ENCODE data around the gene ZER1.

Gene ZER1

DNA sequence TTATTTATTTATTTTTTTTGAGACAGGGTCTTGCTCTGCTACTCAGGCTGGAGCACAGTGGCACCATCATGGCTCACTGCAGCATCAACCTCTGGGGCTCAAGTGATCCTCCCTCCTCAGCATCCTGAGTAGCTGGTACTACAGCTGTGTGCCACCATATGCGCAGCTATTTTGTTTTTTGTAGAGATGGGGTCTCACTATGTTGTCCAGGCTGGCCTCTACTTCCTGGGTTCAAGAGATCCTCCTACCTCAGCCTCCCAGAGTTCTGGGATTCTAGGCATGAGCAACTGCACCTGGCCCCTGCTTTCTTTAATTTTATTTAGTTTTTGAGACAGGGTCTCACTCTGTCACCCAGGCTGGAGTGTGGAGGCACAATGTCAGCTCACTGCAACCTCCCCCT lies 28.3 kb downstream of the ZER1 start:
- DNase-seq, result no peak
- no peak for ATAC-seq (replicated peaks)
- H3K27me3 Mint-ChIP-seq, result no peaks in the 10 kb centered on the region
- peaks cover 27% of the 10 kb centered on the region for H3K36me3 Mint-ChIP-seq (ENCODE audit: insufficient read depth)
- no peak overlapping the region for H3K4me3 Mint-ChIP-seq
- no peaks in the 10 kb centered on the region for H3K9me3 Mint-ChIP-seq
- no peak overlapping the region for H3K27ac Mint-ChIP-seq
- no peaks in the 10 kb centered on the region for H3K4me1 Mint-ChIP-seq (ENCODE audit: low read depth in 2 of 2)

DNA sequence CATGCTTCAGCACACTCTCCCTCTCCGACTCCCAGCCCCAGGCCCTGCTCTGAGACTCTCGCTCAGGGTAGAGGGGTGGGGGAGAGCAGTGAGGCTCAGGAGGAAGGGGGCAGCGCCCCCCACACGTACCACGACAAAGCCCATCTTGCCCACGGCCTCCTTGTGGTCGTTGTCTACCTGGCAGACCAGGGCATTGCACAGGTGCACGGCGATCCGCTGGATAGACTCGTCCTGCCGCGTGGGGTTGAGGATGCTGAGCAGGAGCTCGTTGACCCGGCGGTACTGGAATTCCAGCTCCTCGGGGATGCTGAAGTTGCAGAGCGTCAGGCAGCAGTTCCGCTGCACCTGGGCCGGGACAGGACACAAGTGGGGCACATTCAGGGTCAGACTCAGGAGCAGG lies 29.3 kb downstream of the ZER1 start:
- H3K4me3 Mint-ChIP-seq, result no peak overlapping the region

DNA sequence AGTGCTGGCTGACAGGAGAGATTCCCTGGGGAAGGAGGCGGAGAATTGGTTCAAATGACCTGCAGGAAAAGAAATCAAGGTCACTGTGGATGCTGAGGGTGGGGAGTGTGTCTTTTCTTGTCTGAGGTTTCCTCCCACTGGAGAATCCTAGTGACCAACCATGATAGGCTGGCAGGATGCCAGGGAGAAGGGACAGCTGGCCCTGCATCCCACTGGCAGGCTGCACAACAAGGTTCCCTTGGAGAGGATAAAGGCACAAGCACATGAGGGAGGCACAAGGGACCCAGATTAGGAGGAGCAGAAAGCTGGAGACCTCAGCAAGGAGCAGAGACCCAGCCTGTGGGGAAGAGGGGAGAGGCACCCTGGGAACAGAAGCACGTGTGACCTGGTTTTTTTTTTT lies 36.4 kb downstream of the ZER1 start:
- Mint-ChIP-seq H3K4me3 (no peak overlapping the region), H3K27me3 (no peaks in the 10 kb centered on the region), H3K36me3 (ENCODE audit: insufficient read depth) (peaks cover 32% of the 10 kb centered on the region), H3K9me3 (no peaks in the 10 kb centered on the region), H3K4me1 (ENCODE audit: low read depth in 2 of 2) (peaks cover 2 to 3% of the 10 kb centered on the region in 2 donors), H3K27ac (no peak overlapping the region)
- no peak for ATAC-seq (replicated peaks)
- no peak for DNase-seq

More for the DNA sequence above, 29.3 kb downstream of the ZER1 start:
- ATAC-seq (replicated peaks) (no peak), DNase-seq (no peak)
- Mint-ChIP-seq H3K36me3 (ENCODE audit: insufficient read depth) (peaks cover 18% of the 10 kb centered on the region), H3K27ac (no peak overlapping the region), H3K27me3 (no peaks in the 10 kb centered on the region), H3K4me1 (ENCODE audit: low read depth in 2 of 2) (no peaks in the 10 kb centered on the region), H3K9me3 (no peaks in the 10 kb centered on the region)

GRCh38 chr9:128733256-128733655 lies 38.5 kb downstream of the ZER1 start:
- Mint-ChIP-seq H3K27ac (no peak overlapping the region), H3K4me1 (ENCODE audit: low read depth in 2 of 2) (peaks cover 2 to 7% of the 10 kb centered on the region in 2 donors), H3K36me3 (ENCODE audit: insufficient read depth) (peaks cover 27% of the 10 kb centered on the region), H3K9me3 (no peaks in the 10 kb centered on the region), H3K27me3 (no peaks in the 10 kb centered on the region), H3K4me3 (no peak overlapping the region)
- DNase-seq (no peak), ATAC-seq (replicated peaks) (no peak)

- no peak for DNase-seq
- no peak overlapping the region for H3K27ac Mint-ChIP-seq
- H3K4me1 Mint-ChIP-seq (ENCODE audit: low read depth in 2 of 2), result peaks cover 2 to 7% of the 10 kb centered on the region in 2 donors
- H3K4me3 Mint-ChIP-seq, result no peak overlapping the region
- H3K36me3 Mint-ChIP-seq (ENCODE audit: insufficient read depth), result peaks cover 27% of the 10 kb centered on the region
- no peaks in the 10 kb centered on the region for H3K27me3 Mint-ChIP-seq
- H3K9me3 Mint-ChIP-seq, result no peaks in the 10 kb centered on the region
- no peak for ATAC-seq (replicated peaks)
These were observed 39.2 kb downstream of the ZER1 start for GRCh38 chr9:128732576-128732975.

DNA sequence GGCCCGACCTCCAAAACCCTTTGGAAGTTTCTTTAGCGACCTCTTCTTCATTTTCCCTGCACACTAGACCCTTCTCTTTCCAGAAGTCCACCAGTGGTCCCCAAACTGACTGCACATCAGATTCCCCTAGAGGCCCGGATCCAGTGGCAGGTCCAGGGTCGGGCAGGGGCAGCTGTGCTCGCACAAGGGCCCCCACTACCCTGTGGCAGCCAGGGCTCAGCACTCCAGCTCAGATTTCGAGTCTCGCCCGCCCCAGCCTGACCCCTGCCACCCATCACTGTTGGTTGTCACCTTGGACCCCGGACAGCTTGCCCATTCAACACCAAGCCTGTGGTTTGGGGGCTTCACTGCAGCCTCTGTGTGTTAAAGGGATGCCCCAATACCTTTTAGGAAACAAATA lies 40.0 kb downstream of the ZER1 start:
- Mint-ChIP-seq H3K27me3 (no peaks in the 10 kb centered on the region), H3K4me3 (no peak overlapping the region), H3K36me3 (ENCODE audit: insufficient read depth) (peaks cover 22% of the 10 kb centered on the region), H3K27ac (no peak overlapping the region), H3K9me3 (no peaks in the 10 kb centered on the region), H3K4me1 (ENCODE audit: low read depth in 2 of 2) (peaks cover 3 to 7% of the 10 kb centered on the region in 2 donors)
- ATAC-seq (replicated peaks), result no peak
- DNase-seq, result no peak

GRCh38 chr9:128731093-128731492 lies 40.6 kb downstream of the ZER1 start:
- DNase-seq, result no peak
- Mint-ChIP-seq H3K27ac (no peak overlapping the region), H3K4me3 (no peak overlapping the region), H3K27me3 (no peaks in the 10 kb centered on the region), H3K9me3 (no peaks in the 10 kb centered on the region), H3K36me3 (ENCODE audit: insufficient read depth) (peaks cover 19% of the 10 kb centered on the region), H3K4me1 (ENCODE audit: low read depth in 2 of 2) (peaks cover 3 to 7% of the 10 kb centered on the region in 2 donors)
- ATAC-seq (replicated peaks), result no peak

DNA sequence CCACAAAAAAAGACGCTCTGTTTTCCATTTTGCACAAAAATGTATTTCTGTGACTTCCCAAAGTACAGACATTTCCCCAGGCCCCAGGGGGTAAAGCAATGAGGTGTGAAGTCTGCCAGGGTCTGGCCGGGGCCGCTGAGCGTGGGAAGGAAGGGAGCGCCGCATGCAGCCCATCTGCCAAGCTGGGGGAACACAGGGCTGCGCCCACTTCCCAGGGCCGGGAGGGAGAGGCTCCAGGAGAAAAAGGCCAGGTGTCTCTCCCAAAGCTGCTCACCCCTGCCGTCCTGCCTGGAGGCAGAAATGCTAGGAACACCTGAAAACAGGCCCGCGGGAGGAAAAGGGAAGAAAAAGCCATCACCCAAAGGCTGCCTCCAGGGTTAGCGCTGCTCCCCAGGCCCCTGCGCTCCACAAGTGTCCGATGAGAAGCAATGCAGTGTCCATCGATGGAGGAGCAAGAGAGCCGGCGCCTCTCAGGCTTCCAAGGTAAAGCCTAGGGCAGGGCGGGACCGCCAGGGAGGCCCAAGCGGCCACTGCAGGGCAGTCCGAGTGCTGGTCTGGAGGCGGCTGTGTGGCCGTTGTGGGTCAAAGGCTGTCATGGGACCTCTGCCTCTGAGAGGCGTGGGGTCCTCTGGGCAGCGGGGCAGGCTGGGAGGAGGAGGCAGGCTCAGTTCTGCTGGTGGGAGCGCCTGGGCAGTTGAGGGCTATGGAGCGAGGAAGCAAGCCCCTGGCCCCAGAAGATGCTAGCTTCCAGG lies 41.8 kb downstream of the ZER1 start:
- no peak for DNase-seq
- peak overlapping the region in 1 of 2 donors; percentile 9 for H3K27ac Mint-ChIP-seq
- no peak for ATAC-seq (replicated peaks)
- no peaks in the 10 kb centered on the region for H3K9me3 Mint-ChIP-seq
- peaks cover 17% of the 10 kb centered on the region for H3K36me3 Mint-ChIP-seq (ENCODE audit: insufficient read depth)
- no peaks in the 10 kb centered on the region for H3K27me3 Mint-ChIP-seq
- H3K4me3 Mint-ChIP-seq, result no peak overlapping the region
- peaks cover 4 to 7% of the 10 kb centered on the region in 2 donors for H3K4me1 Mint-ChIP-seq (ENCODE audit: low read depth in 2 of 2)

DNA sequence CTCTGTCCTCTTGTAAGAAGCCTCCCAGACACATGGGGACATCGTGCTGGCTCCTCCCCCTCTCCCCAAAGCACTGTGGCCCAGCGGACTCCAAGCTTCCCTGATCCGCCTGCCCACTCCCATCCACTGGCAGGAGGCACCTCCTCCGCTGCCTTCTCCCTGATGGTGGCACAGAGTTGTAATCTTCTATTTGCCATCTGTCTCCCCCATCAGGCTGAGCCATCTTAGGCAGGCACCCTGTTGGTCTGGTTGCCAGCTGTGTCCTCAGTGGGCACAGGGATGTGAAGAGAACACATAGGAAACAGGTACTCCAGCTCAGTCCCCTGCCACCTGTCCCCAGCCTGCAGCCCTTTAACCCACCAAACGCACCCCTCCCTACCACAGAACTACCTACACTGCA lies 42.4 kb downstream of the ZER1 start:
- H3K9me3 Mint-ChIP-seq, result no peaks in the 10 kb centered on the region
- H3K36me3 Mint-ChIP-seq (ENCODE audit: insufficient read depth), result peaks cover 15% of the 10 kb centered on the region
- ATAC-seq (replicated peaks), result no peak
- H3K4me3 Mint-ChIP-seq, result no peak overlapping the region
- DNase-seq, result no peak
- no peaks in the 10 kb centered on the region for H3K27me3 Mint-ChIP-seq
- peak overlapping the region in 1 of 2 donors; percentile 9 for H3K27ac Mint-ChIP-seq
- H3K4me1 Mint-ChIP-seq (ENCODE audit: low read depth in 2 of 2), result peaks cover 11% of the 10 kb centered on the region in 2 donors

DNA sequence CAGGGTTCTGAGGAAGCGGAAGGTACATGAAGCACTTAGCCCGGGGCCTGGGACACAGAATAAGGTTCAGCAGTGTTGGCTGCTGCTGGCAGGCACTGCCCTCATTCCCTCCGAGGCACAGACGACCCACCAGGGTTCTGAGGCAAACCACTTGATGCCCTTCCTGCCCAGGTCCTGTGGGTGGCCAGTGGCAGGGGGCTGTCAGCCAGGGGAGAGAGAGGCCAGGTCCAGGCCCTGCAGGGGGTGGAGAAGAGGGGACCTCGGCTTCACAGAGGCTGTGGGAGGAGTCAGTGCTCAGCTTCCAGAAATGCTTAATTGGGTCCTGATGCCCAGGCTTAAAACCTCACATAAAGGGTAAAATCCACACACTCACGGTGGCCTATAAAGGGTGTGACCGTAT lies 43.4 kb downstream of the ZER1 start:
- Mint-ChIP-seq H3K27ac (no peak overlapping the region), H3K4me1 (ENCODE audit: low read depth in 2 of 2) (peaks cover 16% of the 10 kb centered on the region in 2 donors), H3K9me3 (no peaks in the 10 kb centered on the region), H3K36me3 (ENCODE audit: insufficient read depth) (peaks cover 17% of the 10 kb centered on the region), H3K4me3 (no peak overlapping the region), H3K27me3 (no peaks in the 10 kb centered on the region)
- no peak for ATAC-seq (replicated peaks)
- DNase-seq, result no peak

DNA sequence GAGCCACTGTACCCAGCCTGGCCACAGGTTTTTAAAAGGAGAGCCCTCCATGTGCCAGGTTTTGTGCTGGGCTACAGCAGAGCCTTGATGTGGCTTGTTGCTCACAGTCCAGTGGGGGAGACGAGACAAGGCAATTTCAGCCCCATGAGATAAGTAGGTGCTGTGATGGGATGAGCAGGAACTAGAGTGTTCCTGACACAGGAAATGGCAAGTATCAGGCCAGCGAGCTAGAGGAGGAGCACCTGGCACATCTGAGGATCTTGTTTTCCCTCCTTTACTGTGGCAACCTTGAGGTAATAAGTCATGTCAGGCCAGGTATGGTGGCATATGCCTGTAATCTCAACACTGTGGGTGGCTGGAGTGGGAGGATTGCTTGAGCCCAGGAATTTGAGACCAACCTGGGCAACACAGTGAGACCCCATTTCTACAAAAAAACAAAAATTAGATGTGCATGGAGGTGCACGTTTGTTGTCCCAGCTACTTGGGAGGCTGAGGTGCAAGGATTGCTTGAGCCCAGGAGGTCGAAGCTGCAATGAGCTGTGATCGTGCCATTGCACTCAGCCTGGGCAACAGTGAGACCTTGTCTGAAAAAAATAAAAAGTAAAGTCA lies 44.0 kb downstream of the ZER1 start:
- peaks cover 17% of the 10 kb centered on the region for H3K36me3 Mint-ChIP-seq (ENCODE audit: insufficient read depth)
- no peak for DNase-seq
- no peak for ATAC-seq (replicated peaks)
- peaks cover 21% of the 10 kb centered on the region in 2 donors for H3K4me1 Mint-ChIP-seq (ENCODE audit: low read depth in 2 of 2)
- H3K27ac Mint-ChIP-seq, result no peak overlapping the region
- no peak overlapping the region for H3K4me3 Mint-ChIP-seq
- H3K27me3 Mint-ChIP-seq, result no peaks in the 10 kb centered on the region
- no peaks in the 10 kb centered on the region for H3K9me3 Mint-ChIP-seq

- H3K4me1 Mint-ChIP-seq (ENCODE audit: low read depth in 2 of 2), result peaks cover 24 to 29% of the 10 kb centered on the region in 2 donors
- peak overlapping the region; percentile 93 to 94 for H3K4me3 Mint-ChIP-seq
- H3K27ac Mint-ChIP-seq, result peak overlapping the region; percentile 91 to 92
- ATAC-seq (replicated peaks), result peak; percentile 7
- DNase-seq, result peak in 1 of 3 experiments; percentile 21
- no peaks in the 10 kb centered on the region for H3K27me3 Mint-ChIP-seq
- H3K9me3 Mint-ChIP-seq, result no peaks in the 10 kb centered on the region
- H3K36me3 Mint-ChIP-seq (ENCODE audit: insufficient read depth), result peaks cover 13% of the 10 kb centered on the region
These were observed 46.9 kb downstream of the ZER1 start for GRCh38 chr9:128724744-128725211.

DNA sequence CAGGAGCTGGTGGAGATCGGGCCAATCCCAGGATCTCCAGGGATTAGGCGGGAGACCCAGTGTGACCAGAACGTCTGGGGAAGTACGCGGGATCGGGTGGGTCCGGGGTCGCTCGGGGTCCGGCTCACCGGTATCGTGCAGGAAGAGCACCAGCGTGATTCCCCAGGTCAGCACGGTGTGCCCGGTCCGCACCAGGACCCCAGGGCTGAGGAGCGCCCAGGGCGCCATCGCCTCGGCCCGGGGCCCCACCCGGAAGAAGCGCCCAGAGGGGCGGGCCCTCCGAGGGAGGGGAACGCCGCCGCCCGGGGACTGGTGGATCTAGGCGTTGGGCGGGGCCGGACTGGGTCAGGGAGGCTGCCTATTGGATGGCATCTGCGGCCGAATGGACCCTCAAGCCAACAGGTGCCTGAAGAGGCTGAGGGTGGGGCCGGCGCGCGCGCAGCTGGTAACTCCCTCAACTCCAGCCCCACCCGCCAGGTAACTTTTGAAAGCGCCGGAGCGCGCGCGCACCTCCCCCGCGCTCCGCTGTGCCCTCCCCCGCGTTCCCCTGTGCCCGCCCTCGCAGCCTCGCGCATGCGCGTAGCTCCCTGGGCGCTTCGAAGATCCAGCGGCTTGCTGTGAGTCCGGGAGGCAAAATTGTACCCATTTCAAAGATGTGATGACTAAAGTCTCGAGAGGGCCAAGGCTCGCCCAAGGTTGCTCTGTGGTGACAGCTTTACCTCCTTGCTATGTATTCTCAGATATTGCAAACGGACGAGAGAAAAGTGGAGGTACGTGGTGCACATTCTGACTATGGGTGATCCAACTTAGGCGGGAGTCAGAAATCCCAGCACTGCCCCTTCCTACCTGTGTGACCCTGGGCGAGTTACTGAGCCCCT lies 47.6 kb downstream of the ZER1 start, which contains the start of gene ZDHHC12:
Gene ZDHHC12, minus strand, starts transcription at position 262 of the 878 bp plus-strand sequence. Its CDS starts 34 bp downstream, at position 228.
- ATAC-seq (replicated peaks) (peak; percentile 96), DNase-seq (peak; percentile 96 to 99 (median 98))
- Mint-ChIP-seq H3K4me1 (ENCODE audit: low read depth in 2 of 2) (peaks cover 21 to 29% of the 10 kb centered on the region in 2 donors), H3K4me3 (peak within 1 kb of the TSS; percentile 93 to 94), H3K27ac (peak within 1 kb of the TSS; percentile 91 to 92), H3K27me3 (no peaks in the 10 kb centered on the region), H3K9me3 (no peaks in the 10 kb centered on the region), H3K36me3 (ENCODE audit: insufficient read depth) (peaks cover 16% of the 10 kb centered on the region)
